ENCODE results near the gene PTPRG. TPM values are rescaled to one million over a fixed set of nuclear protein-coding genes. Genes with fewer than 3 reads are reported as not detected.

Gene PTPRG
- total RNA-seq, 1 donor from 2014 or later: 80.7 TPM

DNA sequence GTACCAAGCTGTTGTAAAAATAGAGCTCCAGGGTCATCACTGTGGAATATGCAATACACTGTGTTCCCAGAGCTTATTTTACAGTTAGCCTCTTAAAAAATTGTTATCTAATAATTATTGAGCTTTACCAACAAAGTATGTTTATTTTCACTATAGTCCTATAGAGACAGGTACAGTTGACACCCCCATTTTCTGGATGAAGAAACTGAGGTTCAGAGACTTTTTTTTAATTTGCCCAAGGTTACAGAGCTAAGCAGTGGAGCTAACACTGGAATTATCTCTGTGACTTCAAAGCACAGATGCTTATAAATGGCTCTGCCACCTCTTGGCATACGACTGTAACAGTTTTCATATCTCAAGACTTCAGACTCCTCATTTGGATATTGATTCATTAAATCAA is 685.6 kb downstream of the PTPRG start:
- TF ChIP-seq, protein P1, sequence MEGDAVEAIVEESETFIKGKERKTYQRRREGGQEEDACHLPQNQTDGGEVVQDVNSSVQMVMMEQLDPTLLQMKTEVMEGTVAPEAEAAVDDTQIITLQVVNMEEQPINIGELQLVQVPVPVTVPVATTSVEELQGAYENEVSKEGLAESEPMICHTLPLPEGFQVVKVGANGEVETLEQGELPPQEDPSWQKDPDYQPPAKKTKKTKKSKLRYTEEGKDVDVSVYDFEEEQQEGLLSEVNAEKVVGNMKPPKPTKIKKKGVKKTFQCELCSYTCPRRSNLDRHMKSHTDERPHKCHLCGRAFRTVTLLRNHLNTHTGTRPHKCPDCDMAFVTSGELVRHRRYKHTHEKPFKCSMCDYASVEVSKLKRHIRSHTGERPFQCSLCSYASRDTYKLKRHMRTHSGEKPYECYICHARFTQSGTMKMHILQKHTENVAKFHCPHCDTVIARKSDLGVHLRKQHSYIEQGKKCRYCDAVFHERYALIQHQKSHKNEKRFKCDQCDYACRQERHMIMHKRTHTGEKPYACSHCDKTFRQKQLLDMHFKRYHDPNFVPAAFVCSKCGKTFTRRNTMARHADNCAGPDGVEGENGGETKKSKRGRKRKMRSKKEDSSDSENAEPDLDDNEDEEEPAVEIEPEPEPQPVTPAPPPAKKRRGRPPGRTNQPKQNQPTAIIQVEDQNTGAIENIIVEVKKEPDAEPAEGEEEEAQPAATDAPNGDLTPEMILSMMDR (IDR thresholded peaks at IDR 0.05; ENCODE audit: unreplicated experiment): no peak
- no peaks in the 10 kb centered on the region for H3K9me3 Mint-ChIP-seq (ENCODE audit: unreplicated experiment)
- no peak for DNase-seq (ENCODE audit: low spot score)
- peaks cover 2% of the 10 kb centered on the region for H3K27me3 Mint-ChIP-seq (ENCODE audit: unreplicated experiment)
- no peaks in the 10 kb centered on the region for H3K36me3 Mint-ChIP-seq (ENCODE audit: low read depth, unreplicated experiment)
- H3K27ac Mint-ChIP-seq (ENCODE audit: unreplicated experiment): no peak overlapping the region
- peaks cover 7% of the 10 kb centered on the region for H3K4me1 Mint-ChIP-seq (ENCODE audit: unreplicated experiment)
- H3K4me3 Mint-ChIP-seq (ENCODE audit: unreplicated experiment): no peak overlapping the region

DNA sequence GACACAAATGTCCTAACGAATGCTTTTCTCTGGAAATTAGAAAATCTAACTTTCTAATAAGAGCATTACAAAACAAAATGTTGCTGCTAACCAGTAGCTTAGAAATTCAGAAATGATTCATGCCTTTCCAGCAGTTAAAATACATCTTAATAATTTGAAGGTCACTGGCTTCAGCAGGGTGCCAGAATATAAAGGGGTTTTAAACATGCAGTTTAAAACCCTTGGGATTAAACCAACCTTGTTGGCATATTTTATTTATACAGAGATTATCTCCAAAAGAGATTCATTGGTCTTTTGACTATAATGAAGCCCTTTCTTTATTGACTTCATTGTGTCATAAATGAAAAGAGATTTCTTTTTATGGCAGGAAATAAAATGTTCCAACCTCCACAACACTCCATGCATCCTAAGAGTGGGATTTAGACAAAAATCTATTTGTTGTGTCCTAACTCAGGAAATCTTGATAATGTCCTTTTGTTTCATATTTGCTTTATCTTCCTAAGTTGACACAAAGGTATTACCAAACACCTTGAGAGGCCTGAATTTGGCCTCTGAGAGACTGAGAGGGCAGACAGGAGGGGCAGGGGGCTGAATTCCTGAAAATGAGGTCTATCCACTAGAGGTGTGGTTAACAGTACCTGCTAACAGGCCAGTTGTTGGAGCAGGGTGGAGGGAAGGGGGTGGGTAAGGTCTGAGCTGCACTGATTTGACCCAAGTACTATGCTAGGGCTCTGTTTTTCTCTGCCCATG is 687.5 kb downstream of the PTPRG start:
- Mint-ChIP-seq H3K4me1 (ENCODE audit: unreplicated experiment) (peaks cover 3% of the 10 kb centered on the region), H3K27ac (ENCODE audit: unreplicated experiment) (no peak overlapping the region), H3K27me3 (ENCODE audit: unreplicated experiment) (no peaks in the 10 kb centered on the region), H3K36me3 (ENCODE audit: low read depth, unreplicated experiment) (no peaks in the 10 kb centered on the region), H3K4me3 (ENCODE audit: unreplicated experiment) (no peak overlapping the region), H3K9me3 (ENCODE audit: unreplicated experiment) (no peaks in the 10 kb centered on the region)
- TF ChIP-seq, protein P1 (IDR thresholded peaks at IDR 0.05; ENCODE audit: unreplicated experiment): no peak
- DNase-seq (ENCODE audit: low spot score): no peak

DNA sequence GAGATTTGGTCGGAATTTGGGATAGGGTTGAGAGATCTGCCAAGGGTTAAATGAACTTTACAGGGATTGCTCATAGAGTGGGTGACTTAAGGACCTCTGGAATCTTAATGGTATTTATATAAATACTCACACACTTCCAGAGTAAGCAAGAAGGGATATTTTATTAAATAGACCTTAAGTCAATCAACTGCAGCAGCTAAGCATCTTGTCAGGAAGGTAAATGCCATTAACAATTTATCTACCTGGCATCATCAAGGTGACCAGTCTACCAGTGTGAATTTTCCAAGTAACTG is 688.1 kb downstream of the PTPRG start:
- H3K27ac Mint-ChIP-seq (ENCODE audit: unreplicated experiment): no peak overlapping the region
- DNase-seq (ENCODE audit: low spot score): no peak

DNA sequence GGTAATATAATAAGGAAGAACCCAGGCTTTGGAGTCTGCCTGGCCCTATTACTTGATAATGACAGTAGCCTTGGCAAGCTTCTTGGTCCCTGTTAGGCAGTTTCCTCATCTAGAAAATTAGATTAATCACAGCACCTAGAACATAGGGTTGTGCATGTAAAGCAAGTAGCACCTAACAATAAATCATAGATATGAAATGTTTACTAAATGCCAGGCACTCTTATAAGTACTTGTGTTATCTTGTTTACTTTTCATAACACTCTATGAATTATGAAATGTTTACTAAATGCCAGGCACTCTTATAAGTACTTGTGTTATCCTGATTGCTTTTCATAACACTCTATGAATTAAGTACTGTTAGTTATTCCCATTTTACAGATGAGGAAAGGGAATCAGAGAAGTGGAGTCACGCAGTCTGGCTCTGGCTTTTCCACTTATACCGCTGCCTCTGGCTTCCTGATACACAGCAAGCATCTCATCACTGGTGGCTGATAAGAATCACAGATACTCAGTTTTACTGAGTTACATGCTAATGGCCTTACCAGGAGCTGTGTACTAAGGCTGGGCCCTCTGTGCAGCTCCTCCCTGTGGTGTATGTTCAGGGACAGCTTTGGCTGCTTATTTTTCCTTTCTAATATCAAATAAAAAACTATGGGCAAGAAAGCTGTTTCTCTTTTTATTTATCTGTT is 688.6 kb downstream of the PTPRG start:
- Mint-ChIP-seq H3K4me3 (ENCODE audit: unreplicated experiment) (no peak overlapping the region), H3K27me3 (ENCODE audit: unreplicated experiment) (no peaks in the 10 kb centered on the region), H3K36me3 (ENCODE audit: low read depth, unreplicated experiment) (no peaks in the 10 kb centered on the region), H3K27ac (ENCODE audit: unreplicated experiment) (no peak overlapping the region), H3K4me1 (ENCODE audit: unreplicated experiment) (no peaks in the 10 kb centered on the region), H3K9me3 (ENCODE audit: unreplicated experiment) (no peaks in the 10 kb centered on the region)
- TF ChIP-seq, protein P1 (IDR thresholded peaks at IDR 0.05; ENCODE audit: unreplicated experiment): no peak
- DNase-seq (ENCODE audit: low spot score): no peak

More for the DNA sequence above, 688.1 kb downstream of the PTPRG start:
- TF ChIP-seq, protein P1 (IDR thresholded peaks at IDR 0.05; ENCODE audit: unreplicated experiment): no peak
- H3K9me3 Mint-ChIP-seq (ENCODE audit: unreplicated experiment): no peaks in the 10 kb centered on the region
- H3K4me3 Mint-ChIP-seq (ENCODE audit: unreplicated experiment): no peak overlapping the region
- peaks cover 2% of the 10 kb centered on the region for H3K4me1 Mint-ChIP-seq (ENCODE audit: unreplicated experiment)
- H3K36me3 Mint-ChIP-seq (ENCODE audit: low read depth, unreplicated experiment): no peaks in the 10 kb centered on the region
- no peaks in the 10 kb centered on the region for H3K27me3 Mint-ChIP-seq (ENCODE audit: unreplicated experiment)

Measured in endothelial cell (in vitro differentiated cells).